ENCODE results near the gene MRPS35.

Gene MRPS35

GRCh38 chr12:27710592-27711316, at the start of gene MRPS35:
Gene MRPS35, plus strand, starts transcription at chr12:27710832. Its CDS starts 12 bp downstream, at chr12:27710844.
- DNase-seq (ENCODE audit: low spot score) (peak; percentile 72), FAIRE-seq (peak; percentile 8)

- no peak for DNase-seq (ENCODE audit: low spot score)
- no peak for FAIRE-seq
Observed at GRCh38 chr12:27665704-27666103, 44.9 kb upstream of the MRPS35 start.

- FAIRE-seq: no peak
Observed at GRCh38 chr12:27666510-27666909, 44.1 kb upstream of the MRPS35 start.

GRCh38 chr12:27667540-27667939, 43.1 kb upstream of the MRPS35 start:
- FAIRE-seq (no peak), DNase-seq (ENCODE audit: low spot score) (peak; percentile 57)

More at GRCh38 chr12:27666510-27666909, 44.1 kb upstream of the MRPS35 start:
- no peak for DNase-seq (ENCODE audit: low spot score)

GRCh38 chr12:27672051-27672450, 38.6 kb upstream of the MRPS35 start:
- DNase-seq (ENCODE audit: low spot score) (no peak), FAIRE-seq (no peak)

- no peak for FAIRE-seq
- DNase-seq (ENCODE audit: low spot score): no peak
Observed at GRCh38 chr12:27672643-27673042, 38.0 kb upstream of the MRPS35 start.

- no peak for DNase-seq (ENCODE audit: low spot score)
- FAIRE-seq: no peak
Observed at GRCh38 chr12:27673101-27673718, 37.4 kb upstream of the MRPS35 start.

- FAIRE-seq (no peak), DNase-seq (ENCODE audit: low spot score) (no peak)
Observed at GRCh38 chr12:27674989-27675388, 35.6 kb upstream of the MRPS35 start.

- FAIRE-seq (no peak), DNase-seq (ENCODE audit: low spot score) (no peak)
Observed at GRCh38 chr12:27680619-27681018, 30.0 kb upstream of the MRPS35 start.

- DNase-seq (ENCODE audit: low spot score) (no peak), FAIRE-seq (no peak)
Observed at GRCh38 chr12:27682534-27682933, 28.1 kb upstream of the MRPS35 start.

GRCh38 chr12:27685274-27685673, 25.4 kb upstream of the MRPS35 start:
- FAIRE-seq (no peak), DNase-seq (ENCODE audit: low spot score) (no peak)

GRCh38 chr12:27686147-27686546, 24.5 kb upstream of the MRPS35 start:
- FAIRE-seq: no peak
- no peak for DNase-seq (ENCODE audit: low spot score)

GRCh38 chr12:27688671-27689070, 22.0 kb upstream of the MRPS35 start:
- FAIRE-seq (no peak), DNase-seq (ENCODE audit: low spot score) (no peak)

- FAIRE-seq (no peak), DNase-seq (ENCODE audit: low spot score) (no peak)
Observed at GRCh38 chr12:27689558-27690180, 21.0 kb upstream of the MRPS35 start.

- FAIRE-seq (no peak), DNase-seq (ENCODE audit: low spot score) (no peak)
Observed at GRCh38 chr12:27693403-27693802, 17.2 kb upstream of the MRPS35 start.

- FAIRE-seq (no peak), DNase-seq (ENCODE audit: low spot score) (no peak)
Observed at GRCh38 chr12:27695556-27696292, 14.9 kb upstream of the MRPS35 start.

GRCh38 chr12:27696293-27696652, 14.4 kb upstream of the MRPS35 start, which contains the start of gene REP15:
Gene REP15, plus strand, starts transcription at chr12:27696447. Its CDS starts 116 bp downstream, at chr12:27696563.
- DNase-seq (ENCODE audit: low spot score) (no peak), FAIRE-seq (no peak)

- FAIRE-seq: no peak
- DNase-seq (ENCODE audit: low spot score): no peak
Observed at GRCh38 chr12:27696864-27697564, 13.6 kb upstream of the MRPS35 start.

GRCh38 chr12:27703720-27704452, 6.7 kb upstream of the MRPS35 start:
- peak; percentile 50 for DNase-seq (ENCODE audit: low spot score)
- peak; percentile 52 for FAIRE-seq

- DNase-seq (ENCODE audit: low spot score) (no peak), FAIRE-seq (no peak)
Observed at GRCh38 chr12:27705263-27705662, 5.4 kb upstream of the MRPS35 start.

GRCh38 chr12:27707216-27707615, 3.4 kb upstream of the MRPS35 start:
- no peak for DNase-seq (ENCODE audit: low spot score)
- no peak for FAIRE-seq

Measured in RCC 7860 (cell line).